K562 (cell line): Measurements from ENCODE around the gene EIF2S1. TPM values are rescaled to one million over a fixed set of nuclear protein-coding genes. Genes with fewer than 3 reads are reported as not detected.
A peak's percentile ranks its signal among the peaks of the same experiment; 100 is the strongest.
"Not testable (repeated sequence)": the region's sequence is repeated elsewhere in the genome, so short reads cannot be mapped to it uniquely, and the experiment has no call there.

Experiments used
- ATAC-seq: fragments of 200-7000 bp; cut with Tn5 transposase; 3 replicates; pipeline ENCODE4 v1.9.1; 2020; ENCODE audit warnings: moderate library complexity
- BruUV-seq: library from RNA; stranded (reverse); fragments of 400-500 nt; replicated peaks from 2 replicates; lab custom pipeline; 2021; lab: Mats Ljungman, UMichigan
- CTCF ChIA-PET: fragments of 300-600 bp; formaldehyde crosslinking; extraction: SDS; loops from one replicate; lab custom pipeline; 2021; ENCODE audit warnings: low intra/inter-chr PET ratio; lab: Yijun Ruan, JAX
- POLR2A ChIA-PET: fragments of 300-600, 350-650 bp; sonication (Branson Sonifier 250); formaldehyde crosslinking; extraction: SDS; loops from one replicate; lab custom pipeline; 2021; ENCODE audit warnings: antibody characterized with exemption, inconsistent platforms; lab: Yijun Ruan, JAX
- DNase-seq, 4 experiments: peaks; one replicate each; pipeline versions ENCODE4 v3.0.0 to v3.0.0-alpha.2; 2011 to 2018; ENCODE audit warnings: low spot score in 3 of 4, mixed read lengths in 3 of 4; ENCODE audit errors: extremely low read depth in 1 of 4
- FAIRE-seq: peaks from 2 replicates; lab custom pipeline; 2011; peaks lifted over from hg19 to GRCh38; lab: Jason Lieb, UNC
- H2AFZ ChIP-seq: 2 replicates; pipeline ENCODE4 v1.6.0; 2011; ENCODE audit warnings: low read depth, low read length, control low read depth, inconsistent platforms
- H3K27ac ChIP-seq: fragments of 200-600 bp; 3 replicates; pipeline ENCODE4 v1.8.0; 2011; ENCODE audit warnings: low read depth, mild to moderate bottlenecking, control low read depth, inconsistent platforms, low read length, moderate library complexity, mixed read lengths; ENCODE audit errors: extremely low read depth
- H3K27me3 ChIP-seq, 2 experiments: fragments of 300-600 bp in 1 of 2; 2 replicates in 1 of 2; 3 replicates in 1 of 2; pipeline versions ENCODE4 v1.6.0 to v1.8.0; 2011; ENCODE audit warnings: inconsistent platforms in 2 of 2, low read length in 2 of 2, mild to moderate bottlenecking in 1 of 2, mixed read lengths in 1 of 2, moderate library complexity in 1 of 2; ENCODE audit not compliant: control insufficient read depth in 2 of 2, insufficient read depth in 2 of 2
- H3K36me3 ChIP-seq: fragments of 300-600 bp; 3 replicates; pipeline ENCODE4 v1.8.0; 2011; ENCODE audit warnings: mild to moderate bottlenecking, low read length, inconsistent platforms; ENCODE audit not compliant: control insufficient read depth, insufficient read depth
- H3K4me1 ChIP-seq, 2 experiments: fragments of 200-600 bp in 1 of 2; replicated peaks in 1 of 2; 2 replicates in 1 of 2; 3 replicates in 1 of 2; pipeline versions ENCODE4 v1.5.1 to v1.8.0; 2011; ENCODE audit warnings: inconsistent platforms in 2 of 2, low read length in 2 of 2, mild to moderate bottlenecking in 1 of 2, mixed read lengths in 1 of 2, moderate library complexity in 1 of 2; ENCODE audit not compliant: control insufficient read depth in 2 of 2, insufficient read depth in 2 of 2
- H3K4me2 ChIP-seq: 2 replicates; pipeline ENCODE4 v1.6.1; 2011; ENCODE audit warnings: low read length, control low read depth, inconsistent platforms, mixed read lengths; ENCODE audit not compliant: insufficient read depth
- H3K4me3 ChIP-seq: fragments of 200-600 bp; sonication (generic), shearing (Covaris generic); 2 replicates; pipeline ENCODE4 v1.5.1; 2016; ENCODE audit warnings: control low read depth, inconsistent platforms
- H3K79me2 ChIP-seq: fragments of 200-600 bp; 3 replicates; pipeline ENCODE4 v1.8.0; 2011; ENCODE audit warnings: low read length, inconsistent platforms; ENCODE audit not compliant: control insufficient read depth, insufficient read depth
- H3K9ac ChIP-seq, 2 experiments: 2 replicates each; pipeline versions ENCODE4 v1.6.0 to v1.6.1; 2011; ENCODE audit warnings: low read depth in 2 of 2, low read length in 2 of 2, control low read depth in 1 of 2, inconsistent platforms in 1 of 2, mild to moderate bottlenecking in 1 of 2, mixed read lengths in 1 of 2; ENCODE audit not compliant: insufficient read depth in 1 of 2
- H3K9me1 ChIP-seq: one replicate; pipeline ENCODE4 v1.6.0; 2011; ENCODE audit warnings: inconsistent platforms, mild to moderate bottlenecking, low read length, moderate library complexity; ENCODE audit not compliant: control insufficient read depth, insufficient read depth
- H3K9me3 ChIP-seq: replicated peaks from 2 replicates; pipeline ENCODE4 v1.5.1; 2011; ENCODE audit warnings: low read depth, low read length, inconsistent platforms; ENCODE audit not compliant: control insufficient read depth, insufficient read depth
- H4K20me1 ChIP-seq: replicated peaks from 2 replicates; pipeline ENCODE4 v1.6.1; 2011; ENCODE audit warnings: low read length, inconsistent platforms, mixed read lengths; ENCODE audit not compliant: control insufficient read depth, insufficient read depth
- C11orf30 ChIP-seq: fragments of 450-650 bp; IDR thresholded peaks from 2 replicates; pipeline ENCODE4 v1.6.1; 2016; ENCODE audit warnings: low read depth, mild to moderate bottlenecking
- CHD1 ChIP-seq: fragments of 200-600 bp; sonication (generic); IDR thresholded peaks from one replicate; pipeline ENCODE4 v1.6.1; 2012; ENCODE audit warnings: mild to moderate bottlenecking, moderate library complexity, low read length, inconsistent platforms
- ESRRA ChIP-seq: fragments of 450-650 bp; IDR thresholded peaks from 2 replicates; pipeline ENCODE4 v1.6.1; 2014; ENCODE audit warnings: low read depth, mild to moderate bottlenecking, moderate library complexity, borderline replicate concordance
- FOSL1 ChIP-seq: fragments of 200-800 bp; sonication (Bioruptor generic); conservative IDR thresholded peaks from 2 replicates; pipeline ENCODE4 v1.6.1; 2016; ENCODE audit warnings: missing genetic modification characterization, missing compliant biosample characterization
- GABPB2 ChIP-seq: fragments of 250-450 bp; sonication (Bioruptor Pico); conservative IDR thresholded peaks from 2 replicates; pipeline ENCODE4 v1.5.1; 2021; ENCODE audit warnings: mild to moderate bottlenecking
- HCFC1 ChIP-seq: IDR thresholded peaks from 2 replicates; pipeline ENCODE4 v1.6.1; 2012; ENCODE audit warnings: low read depth, low read length, improper control_type of control experiment
- JUN ChIP-seq, 2 experiments: sonication (generic) in 1 of 2; formaldehyde crosslinking in 1 of 2; IDR thresholded peaks; 2 replicates each; pipeline versions ENCODE4 v1.6.1 to v1.8.0; 2012 to 2022; ENCODE audit warnings: borderline replicate concordance in 2 of 2, mild to moderate bottlenecking in 2 of 2, improper control_type of control experiment in 1 of 2, low read depth in 1 of 2, low read length in 1 of 2, missing genetic modification reagents in 1 of 2
- MEIS2 ChIP-seq: fragments of 450-650 bp; IDR thresholded peaks from 2 replicates; pipeline ENCODE4 v1.6.1; 2014; ENCODE audit warnings: mild to moderate bottlenecking; ENCODE audit not compliant: partially characterized antibody
- SIRT6 ChIP-seq: IDR thresholded peaks from one replicate; pipeline ENCODE4 v1.6.1; 2012; ENCODE audit warnings: low read depth, mild to moderate bottlenecking, control low read depth, inconsistent platforms, low read length, moderate library complexity
- SRSF1 ChIP-seq: fragments of 200-400 bp; formaldehyde crosslinking; IDR thresholded peaks from 2 replicates; pipeline ENCODE4 v1.6.1; 2017; ENCODE audit warnings: mild to moderate bottlenecking, low read depth, low read length, moderate library complexity
- ZNF121 ChIP-seq: sonication (generic); formaldehyde crosslinking; conservative IDR thresholded peaks from 2 replicates; pipeline ENCODE4 v1.8.0; 2022; ENCODE audit warnings: missing genetic modification reagents
- ZNF146 ChIP-seq: IDR thresholded peaks from one replicate; pipeline ENCODE4 v1.6.1; 2018; ENCODE audit warnings: missing compliant biosample characterization; ENCODE audit not compliant: unreplicated experiment
- ZNF644 ChIP-seq: fragments of 200-800 bp; sonication (Bioruptor generic); IDR thresholded peaks from 2 replicates; pipeline ENCODE4 v1.6.1; 2016; ENCODE audit warnings: low read depth, missing genetic modification characterization, missing compliant biosample characterization
- ZNF75A ChIP-seq: fragments of 450-650 bp; formaldehyde crosslinking; IDR thresholded peaks from 2 replicates; pipeline ENCODE4 v1.4.0; 2020; ENCODE audit warnings: mild to moderate bottlenecking
- WGBS: fragments of 100-300 bp; shearing (Covaris generic); methylation state at CpG from one replicate; pipeline ENCODE4 v1.1.6; 2016; ENCODE audit warnings: low coverage, mixed read lengths; ENCODE audit not compliant: insufficient coverage; ENCODE audit errors: missing lambda C conversion rate; 5-methylcytosine and 5-hydroxymethylcytosine counted together
- in situ Hi-C: fragments of 300-500 bp; cut with MboI; formaldehyde crosslinking; loops from 4 replicates; pipeline ENCODE4 v1.15.0; 2018; ENCODE audit warnings: inconsistent platforms, mixed read lengths
- intact Hi-C: fragments of 100-400 bp; cut with micrococcal nuclease; formaldehyde crosslinking; loops from 2 replicates; pipeline ENCODE4 v1.14.2; 2022
- polyA plus RNA-seq, 8 experiments: library from polyadenylated mRNA; depleted of rRNA in 4 of 8; stranded (reverse) in 5 of 8; unstranded in 3 of 8; fragments of >200 nt; fragmentation: Nextera tagmentation in 2 of 8; fragmentation: Illumina TruSeq in 1 of 8; extraction: Ambion mirVana in 2 of 8; extraction: Trizol in 1 of 8; gene quantifications; 2 replicates each; pipeline versions ENCODE4 v1.2.1 to v1.2.3, GENCODE V29; 2011 to 2014; ENCODE audit warnings: inconsistent platforms in 1 of 8, missing spikeins in 1 of 8
- total RNA-seq, 7 experiments: library from RNA; depleted of rRNA in 6 of 7; stranded (reverse); fragments of >200 nt in 6 of 7; fragmentation: Illumina TruSeq in 2 of 7; extraction: Trizol in 2 of 7; gene quantifications; 2 replicates each; pipeline versions ENCODE4 v1.2.1 to v1.2.3, GENCODE V29; 2011 to 2021; ENCODE audit warnings: low replicate concordance in 1 of 7
- TF ChIP-seq, protein P1 (sequence below): fragments of 250-450 bp; sonication (Bioruptor Pico); IDR thresholded peaks from 2 replicates; pipeline ENCODE4 v1.8.0; 2021; ENCODE audit warnings: moderate library complexity, mild to moderate bottlenecking, inconsistent platforms

Gene EIF2S1
- total and polyA plus RNA-seq, 9 of the 15 experiments (the other 6 are each of a cell fraction or from before 2014, with no cell fraction given), result 216 to 1,018 (median 332) TPM

DNA sequence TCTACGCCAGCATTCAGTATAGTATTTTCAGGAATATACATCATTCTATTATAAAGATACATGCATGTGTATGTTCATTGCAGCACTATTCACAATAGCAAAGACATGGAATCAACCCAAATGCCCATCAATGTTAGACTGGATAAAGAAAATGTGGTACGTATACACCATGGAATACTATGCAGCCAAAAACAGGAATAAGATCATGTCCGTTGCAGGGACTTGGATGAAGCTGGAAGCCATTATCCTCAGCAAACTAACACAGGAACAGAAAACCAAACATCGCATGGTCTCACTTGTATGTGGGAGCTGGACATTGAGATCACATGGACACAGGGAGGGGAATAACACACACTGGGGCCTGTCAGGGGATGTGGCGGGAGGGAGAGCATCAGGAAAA is 55.5 kb downstream of the EIF2S1 start:
- Histone ChIP-seq H3K4me1 (peaks cover 36 to 54% of the 10 kb centered on the region in 2 experiments), H3K4me2 (peak overlapping the region; percentile 58; the same call in 1 of the 2 replicates)
- TF ChIP-seq ZNF146 (CRISPR knock-in tag), result peak; percentile 76
- POLR2A ChIA-PET, result interaction anchor here (0.6 to 1.0 kb wide), 3 partner anchors 9 to 1312 kb away, joined by 3 to 8 read pairs (median 4); no protein-coding TSS in a partner anchor
- H2AFZ ChIP-seq, H3K79me2 ChIP-seq, H3K4me3 ChIP-seq, intact Hi-C loops, FAIRE-seq, H4K20me1 ChIP-seq, H3K27me3 ChIP-seq, H3K9ac ChIP-seq, H3K27ac ChIP-seq, CTCF ChIA-PET, in situ Hi-C loops, ATAC-seq, H3K9me3 ChIP-seq, DNase-seq, H3K36me3 ChIP-seq, H3K9me1 ChIP-seq, BruUV-seq: not testable (repeated sequence)
- WGBS, result 69% methylated on average over 5 of the region's 5 CpGs

DNA sequence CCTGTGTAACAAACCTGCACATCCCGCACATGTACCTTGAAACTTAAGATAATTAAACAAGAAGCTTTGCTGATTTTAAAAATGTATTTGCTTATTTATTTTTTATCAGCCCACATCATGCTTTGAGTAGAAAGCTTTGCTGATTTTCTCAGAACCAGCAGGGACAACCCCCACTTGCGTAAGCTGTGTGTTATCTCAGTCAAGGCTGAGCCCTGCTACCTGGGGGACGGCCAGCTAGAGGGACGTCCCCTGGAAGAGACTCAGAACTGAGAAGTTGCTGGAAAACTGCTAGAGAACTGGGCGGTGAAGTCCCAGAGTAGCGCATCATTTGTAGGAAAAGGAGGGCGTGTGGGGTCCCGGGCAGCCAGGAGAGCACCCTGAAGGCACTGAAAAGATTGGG is 56.0 kb downstream of the EIF2S1 start:
- Histone ChIP-seq H2AFZ (peak overlapping the region; percentile 37), H3K9me1 (no peaks in the 10 kb centered on the region), H3K4me1 (peaks cover 36 to 56% of the 10 kb centered on the region in 2 experiments), H3K9ac (peak overlapping the region; percentile 45 to 53; a peak in 3 of 4 replicates), H3K79me2 (no peaks in the 10 kb centered on the region), H3K4me2 (peak overlapping the region; percentile 58), H3K27me3 (no peaks in the 10 kb centered on the region), H4K20me1 (no peaks in the 10 kb centered on the region), H3K9me3 (no peaks in the 10 kb centered on the region), H3K4me3 (no peak overlapping the region), H3K27ac (peak overlapping the region; percentile 57), H3K36me3 (no peaks in the 10 kb centered on the region)
- DNase-seq (peak; percentile 33 to 81 (median 54)), ATAC-seq (peak; percentile 67), FAIRE-seq (peak; percentile 69)
- ChIA-PET POLR2A (interaction anchor here (0.6 to 1.0 kb wide), 4 partner anchors 10 to 1312 kb away, joined by 3 to 8 read pairs (median 4); no protein-coding TSS in a partner anchor), CTCF (no interaction called here)
- in situ Hi-C loops, result no loop called here
- WGBS, result 2% methylated on average over 8 of the region's 8 CpGs
- intact Hi-C loops, result no loop called here
- no TSS peak for BruUV-seq
- no peak for TF ChIP-seq GABPB2
- TF ChIP-seq, protein P1, sequence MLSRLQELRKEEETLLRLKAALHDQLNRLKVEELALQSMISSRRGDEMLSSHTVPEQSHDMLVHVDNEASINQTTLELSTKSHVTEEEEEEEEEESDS (CRISPR knock-in tag), result no peak
- no peak for TF ChIP-seq MEIS2
- TF ChIP-seq ZNF121, result no peak
- no peak for TF ChIP-seq SIRT6
- no peak for TF ChIP-seq ESRRA
- TF ChIP-seq JUN (IDR thresholded peaks at IDR 0.05; ENCODE audit: borderline replicate concordance, low read depth, low read length), result no peak
- TF ChIP-seq JUN (CRISPR knock-in tag; IDR thresholded peaks at IDR 0.05; ENCODE audit: borderline replicate concordance), result no peak
- TF ChIP-seq C11orf30, result no peak
- no peak for TF ChIP-seq HCFC1
- TF ChIP-seq FOSL1 (tag), result no peak
- TF ChIP-seq CHD1, result no peak
- no peak for TF ChIP-seq ZNF644
- no peak for TF ChIP-seq SRSF1
- no peak for TF ChIP-seq ZNF75A (CRISPR knock-in tag)
